Measurements from ENCODE around the gene TP53I11. TPM values are rescaled to one million over a fixed set of nuclear protein-coding genes. Genes with fewer than 3 reads are reported as not detected.

The TP53I11 gene
- total RNA-seq, 1 experiment from 2014 or later = 94.2 TPM

DNA sequence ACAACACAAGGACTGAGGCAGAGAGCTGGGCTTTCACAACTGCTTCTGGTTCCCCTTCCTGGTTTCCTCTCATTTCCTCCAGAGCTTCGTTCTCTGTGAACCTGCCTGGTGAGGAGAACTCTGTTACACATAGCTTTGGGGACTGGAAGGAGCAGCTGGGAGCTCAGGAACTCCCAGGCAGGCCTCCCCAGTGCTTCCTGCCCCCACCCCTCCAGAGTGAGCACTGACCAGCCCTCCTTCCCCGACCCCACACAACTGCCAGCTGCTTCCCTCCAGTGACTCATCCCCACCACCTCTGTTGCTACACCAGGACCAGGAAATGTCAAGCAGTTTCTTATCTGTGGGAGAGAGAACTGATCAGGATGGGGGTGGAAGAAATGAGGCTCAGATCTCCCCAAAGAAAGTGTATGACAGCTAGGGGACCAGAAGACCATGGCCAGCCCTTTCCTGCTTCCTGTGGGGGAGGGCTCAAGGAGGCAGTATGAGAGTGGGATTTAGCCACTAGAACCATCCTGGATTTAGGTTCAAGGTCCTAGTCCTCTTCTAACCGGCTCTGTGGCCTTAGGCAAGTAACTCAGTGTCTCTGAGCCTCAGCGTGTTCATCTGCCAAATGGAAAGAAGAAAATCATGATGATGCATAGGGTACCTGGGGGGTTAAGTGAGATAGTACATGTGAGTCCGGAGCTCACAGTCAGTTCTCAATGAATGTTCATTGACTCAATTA, 4.5 kb upstream of the TP53I11 start:
- H3K27ac ChIP-seq (ENCODE audit: insufficient read length, low read depth, low read length) = no peak overlapping the region
- H3K27me3 ChIP-seq (ENCODE audit: insufficient read depth, low read length) = no peaks in the 10 kb centered on the region
- TF ChIP-seq, protein P1, sequence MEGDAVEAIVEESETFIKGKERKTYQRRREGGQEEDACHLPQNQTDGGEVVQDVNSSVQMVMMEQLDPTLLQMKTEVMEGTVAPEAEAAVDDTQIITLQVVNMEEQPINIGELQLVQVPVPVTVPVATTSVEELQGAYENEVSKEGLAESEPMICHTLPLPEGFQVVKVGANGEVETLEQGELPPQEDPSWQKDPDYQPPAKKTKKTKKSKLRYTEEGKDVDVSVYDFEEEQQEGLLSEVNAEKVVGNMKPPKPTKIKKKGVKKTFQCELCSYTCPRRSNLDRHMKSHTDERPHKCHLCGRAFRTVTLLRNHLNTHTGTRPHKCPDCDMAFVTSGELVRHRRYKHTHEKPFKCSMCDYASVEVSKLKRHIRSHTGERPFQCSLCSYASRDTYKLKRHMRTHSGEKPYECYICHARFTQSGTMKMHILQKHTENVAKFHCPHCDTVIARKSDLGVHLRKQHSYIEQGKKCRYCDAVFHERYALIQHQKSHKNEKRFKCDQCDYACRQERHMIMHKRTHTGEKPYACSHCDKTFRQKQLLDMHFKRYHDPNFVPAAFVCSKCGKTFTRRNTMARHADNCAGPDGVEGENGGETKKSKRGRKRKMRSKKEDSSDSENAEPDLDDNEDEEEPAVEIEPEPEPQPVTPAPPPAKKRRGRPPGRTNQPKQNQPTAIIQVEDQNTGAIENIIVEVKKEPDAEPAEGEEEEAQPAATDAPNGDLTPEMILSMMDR (conservative IDR thresholded peaks at IDR 0.05) = no peak

More for the DNA sequence above, 4.5 kb upstream of the TP53I11 start:
- Histone ChIP-seq H4K8ac (replicated peaks; ENCODE audit: insufficient read length, low read depth, low read length) (no peak overlapping the region), H3K14ac (ENCODE audit: insufficient read depth, low read length) (no peak overlapping the region), H4K91ac (ENCODE audit: insufficient read length, low read depth, low read length) (no peak overlapping the region), H3K4ac (ENCODE audit: low read depth, low read length) (no peak overlapping the region), H2BK20ac (ENCODE audit: low read depth, low read length, poor library complexity, severe bottlenecking) (no peak overlapping the region), H3T11ph (ENCODE audit: low read length) (no peak overlapping the region), H3K4me2 (ENCODE audit: insufficient read depth, insufficient read length, low read length) (no peak overlapping the region), H3K23ac (ENCODE audit: insufficient read length, low read depth, low read length) (no peak overlapping the region), H4K20me1 (ENCODE audit: control insufficient read depth, insufficient read depth, insufficient read length) (no peaks in the 10 kb centered on the region), H3K23me2 (ENCODE audit: insufficient read length, low read depth, low read length, poor library complexity, severe bottlenecking) (peaks cover 2% of the 10 kb centered on the region), H3K18ac (ENCODE audit: insufficient read length, low read depth, low read length) (no peak overlapping the region), H2BK12ac (ENCODE audit: insufficient read length, low read depth, low read length) (no peak overlapping the region), H3K9ac (ENCODE audit: extremely low read depth, insufficient read length, low read length) (no peak overlapping the region), H2BK5ac (ENCODE audit: insufficient read length, low read length) (no peak overlapping the region), H3K4me1 (ENCODE audit: insufficient read depth, low read length) (peaks cover 12% of the 10 kb centered on the region), H3K79me2 (ENCODE audit: insufficient read depth, low read length) (no peaks in the 10 kb centered on the region), H2AFZ (ENCODE audit: low read length) (no peak overlapping the region), H3K56ac (ENCODE audit: insufficient read length, low read depth, low read length) (no peak overlapping the region), H3K9me3 (ENCODE audit: control insufficient read depth, low read depth, low read length) (no peaks in the 10 kb centered on the region), H3K79me1 (ENCODE audit: insufficient read depth, low read depth, low read length, poor library complexity, severe bottlenecking) (no peaks in the 10 kb centered on the region), H4K5ac (ENCODE audit: insufficient read length, low read depth, low read length) (no peak overlapping the region), H2BK120ac (ENCODE audit: low read depth, low read length, poor library complexity, severe bottlenecking) (no peak overlapping the region), H2BK15ac (ENCODE audit: low read depth, low read length) (no peak overlapping the region), H2AK5ac (ENCODE audit: insufficient read length, low read length) (no peak overlapping the region)
- peak overlapping the region in 1 of 2 experiments; percentile 31; a peak in 1 of 5 replicates for H3K4me3 Mint-ChIP-seq
- H3K27ac Mint-ChIP-seq = peak overlapping the region in 1 of 3 experiments; percentile 12; a peak in 1 of 7 replicates
- no peak for DNase-seq
- H3K27me3 Mint-ChIP-seq (ENCODE audit: low read depth) = peaks cover 25% of the 10 kb centered on the region
- no peaks in the 10 kb centered on the region; a peak in 1 of 5 replicates for H3K9me3 Mint-ChIP-seq
- H3K36me3 Mint-ChIP-seq (ENCODE audit: insufficient read depth in 1 of 3, low read depth in 3 of 3) = no peaks in the 10 kb centered on the region
- peaks cover 73 to 81% of the 10 kb centered on the region in 2 experiments for H3K4me1 Mint-ChIP-seq
- WGBS (ENCODE audit: extremely low coverage, insufficient read length, low lambda C conversion rate) = no CpG with 5 or more reads among the region's 5 CpGs
